GM12865 (cell line): ENCODE results near the gene MYO1C.

Source experiments
- DNase-seq: peaks from one replicate; pipeline ENCODE4 v3.0.0; 2010; ENCODE audit warnings: low read depth
- H3K4me3 ChIP-seq: 2 replicates; pipeline ENCODE4 v1.5.1; 2011; ENCODE audit warnings: mild to moderate bottlenecking, low read depth, low read length, control low read depth
- TF ChIP-seq, protein P1 (sequence below): IDR thresholded peaks from 2 replicates; pipeline ENCODE4 v1.5.1; 2011; ENCODE audit warnings: low read length, control low read depth, low read depth, inconsistent platforms; ENCODE audit not compliant: insufficient read depth; ENCODE audit errors: missing control alignments

MYO1C gene

DNA sequence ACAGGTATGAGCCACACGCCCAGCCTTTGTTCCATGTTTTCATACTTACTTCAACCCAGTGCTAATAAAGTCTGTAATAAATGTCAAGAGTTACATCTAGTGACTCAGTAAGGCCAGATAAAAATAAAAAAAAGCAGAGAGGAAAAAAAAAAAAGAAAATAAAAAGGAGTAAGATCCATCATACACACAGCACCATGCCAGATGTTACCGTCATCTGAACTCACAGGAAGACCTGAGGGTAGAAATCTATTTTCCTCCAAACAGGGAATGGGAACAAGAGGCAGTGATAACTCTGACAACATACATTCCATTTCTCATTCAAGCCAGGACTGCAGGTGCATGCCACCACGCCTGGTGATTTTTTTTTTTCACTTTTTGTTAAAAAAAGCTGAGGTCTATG is 57.2 kb downstream of the MYO1C start:
- no peak overlapping the region for H3K4me3 ChIP-seq
- no peak for DNase-seq
- TF ChIP-seq, protein P1, sequence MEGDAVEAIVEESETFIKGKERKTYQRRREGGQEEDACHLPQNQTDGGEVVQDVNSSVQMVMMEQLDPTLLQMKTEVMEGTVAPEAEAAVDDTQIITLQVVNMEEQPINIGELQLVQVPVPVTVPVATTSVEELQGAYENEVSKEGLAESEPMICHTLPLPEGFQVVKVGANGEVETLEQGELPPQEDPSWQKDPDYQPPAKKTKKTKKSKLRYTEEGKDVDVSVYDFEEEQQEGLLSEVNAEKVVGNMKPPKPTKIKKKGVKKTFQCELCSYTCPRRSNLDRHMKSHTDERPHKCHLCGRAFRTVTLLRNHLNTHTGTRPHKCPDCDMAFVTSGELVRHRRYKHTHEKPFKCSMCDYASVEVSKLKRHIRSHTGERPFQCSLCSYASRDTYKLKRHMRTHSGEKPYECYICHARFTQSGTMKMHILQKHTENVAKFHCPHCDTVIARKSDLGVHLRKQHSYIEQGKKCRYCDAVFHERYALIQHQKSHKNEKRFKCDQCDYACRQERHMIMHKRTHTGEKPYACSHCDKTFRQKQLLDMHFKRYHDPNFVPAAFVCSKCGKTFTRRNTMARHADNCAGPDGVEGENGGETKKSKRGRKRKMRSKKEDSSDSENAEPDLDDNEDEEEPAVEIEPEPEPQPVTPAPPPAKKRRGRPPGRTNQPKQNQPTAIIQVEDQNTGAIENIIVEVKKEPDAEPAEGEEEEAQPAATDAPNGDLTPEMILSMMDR = no peak

DNA sequence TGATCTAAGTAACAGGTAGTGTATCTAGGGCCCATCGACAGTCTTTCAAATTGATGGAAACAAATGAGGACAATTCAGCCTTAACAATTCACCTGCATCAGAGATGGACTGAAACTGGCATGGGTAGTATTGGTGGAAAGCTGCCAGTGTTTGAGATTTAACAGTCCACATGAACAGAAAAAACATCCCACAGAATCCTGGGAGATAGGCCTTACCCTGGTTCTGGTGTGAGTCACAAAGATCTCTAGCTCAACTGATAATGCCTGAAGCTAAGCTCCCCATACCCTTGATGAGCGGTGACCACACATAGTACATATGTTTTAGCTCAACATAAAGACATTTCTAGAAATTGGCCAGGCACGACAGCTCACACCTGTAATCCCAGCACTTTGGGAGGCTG is 58.3 kb downstream of the MYO1C start:
- TF ChIP-seq, protein P1 = no peak
- no peak for DNase-seq
- no peak overlapping the region for H3K4me3 ChIP-seq

DNA sequence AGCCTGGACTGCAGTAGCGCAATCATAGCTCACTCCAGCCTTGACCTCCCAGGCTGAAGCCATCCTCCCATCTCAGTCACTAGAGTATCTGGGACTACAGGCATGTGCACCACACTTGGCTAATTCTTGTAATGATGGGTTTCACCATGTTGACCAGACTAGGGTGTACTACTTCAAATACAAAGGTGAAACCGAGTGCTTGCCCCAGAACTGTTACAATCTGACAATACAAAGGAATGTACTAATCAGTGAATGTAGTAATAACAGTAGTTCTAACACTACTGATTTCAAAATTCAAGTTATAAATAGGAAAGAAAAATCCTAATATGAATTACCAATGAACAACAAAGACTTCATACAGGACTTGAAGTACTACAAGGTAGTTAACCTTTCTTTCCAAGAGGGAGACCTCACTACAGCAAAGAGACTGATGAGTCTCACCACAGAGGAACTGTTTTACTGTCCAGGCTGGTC is 60.8 kb downstream of the MYO1C start:
- H3K4me3 ChIP-seq = no peak overlapping the region
- TF ChIP-seq, protein P1 = no peak
- DNase-seq = peak; percentile 87

DNA sequence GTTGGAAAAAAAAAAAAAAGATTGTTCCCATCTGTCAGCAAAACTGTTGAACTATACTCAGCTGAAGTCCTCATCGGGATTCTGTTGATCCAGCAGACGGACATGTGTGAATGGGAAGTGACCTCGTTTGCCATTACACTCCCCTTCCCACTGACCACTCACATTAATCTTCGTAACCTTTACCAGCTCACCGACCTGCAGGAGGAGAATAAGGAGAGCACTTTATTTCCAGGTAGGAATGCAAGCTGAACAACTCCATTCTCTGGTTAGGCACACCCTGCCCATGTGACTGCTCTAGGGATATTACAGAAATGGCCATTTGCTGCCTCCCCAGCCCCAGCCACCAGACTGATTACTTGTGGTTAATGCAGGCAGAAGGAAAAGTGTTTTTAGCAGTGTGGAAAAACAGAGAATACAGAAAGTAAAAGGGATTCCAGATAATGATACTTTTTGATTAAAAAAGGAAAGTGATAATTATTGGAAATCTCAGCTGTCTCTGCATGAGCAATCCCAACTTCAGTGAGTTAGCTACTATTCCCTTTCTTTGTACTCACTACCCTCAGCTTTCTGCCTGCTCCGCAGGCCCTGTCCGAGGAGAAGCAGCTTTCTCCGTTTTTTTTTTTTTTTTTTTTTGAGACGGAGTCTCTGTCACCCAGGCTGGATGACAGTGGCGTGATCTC is 68.9 kb downstream of the MYO1C start:
- no peak overlapping the region for H3K4me3 ChIP-seq
- DNase-seq = no peak
- TF ChIP-seq, protein P1 = no peak

DNA sequence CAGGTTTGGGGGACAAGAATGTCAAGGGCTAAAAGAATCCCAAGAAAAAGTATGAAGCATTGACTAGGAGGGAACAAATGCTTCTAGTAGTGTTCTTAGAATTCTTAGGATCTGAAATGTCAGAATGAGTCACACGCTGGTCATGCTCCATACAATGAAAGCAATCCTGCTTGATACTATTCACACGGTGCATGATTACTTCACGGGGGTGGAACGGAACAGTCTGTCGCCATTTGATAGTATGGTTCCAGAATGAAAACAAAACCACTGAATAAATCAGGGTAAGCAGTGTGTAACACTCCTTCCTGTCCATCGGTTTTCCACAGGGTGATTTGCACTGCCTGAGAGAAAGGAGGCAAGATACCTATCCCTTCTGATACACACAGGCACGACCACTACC is 69.6 kb downstream of the MYO1C start:
- no peak for DNase-seq
- H3K4me3 ChIP-seq = no peak overlapping the region
- TF ChIP-seq, protein P1 = no peak

DNA sequence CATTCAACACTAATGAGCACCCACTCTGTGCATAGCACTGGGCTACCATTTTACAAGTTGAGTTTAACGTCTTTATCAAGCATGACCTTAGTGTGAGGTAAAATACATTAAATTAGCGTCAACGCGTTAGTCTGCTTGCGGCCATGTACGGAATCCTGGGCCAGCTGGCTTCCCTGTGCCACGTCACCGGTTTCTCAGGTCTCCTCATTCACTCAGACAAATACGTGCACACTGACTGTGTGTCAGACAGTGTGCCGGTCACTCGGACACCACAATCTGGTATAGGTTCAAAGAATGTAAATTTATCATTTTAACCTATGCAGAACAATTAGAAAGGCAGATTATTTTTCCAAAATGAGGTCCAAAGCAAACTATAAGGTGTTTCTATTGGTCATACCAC is 71.0 kb downstream of the MYO1C start:
- H3K4me3 ChIP-seq = no peak overlapping the region
- DNase-seq = no peak
- TF ChIP-seq, protein P1 = no peak

DNA sequence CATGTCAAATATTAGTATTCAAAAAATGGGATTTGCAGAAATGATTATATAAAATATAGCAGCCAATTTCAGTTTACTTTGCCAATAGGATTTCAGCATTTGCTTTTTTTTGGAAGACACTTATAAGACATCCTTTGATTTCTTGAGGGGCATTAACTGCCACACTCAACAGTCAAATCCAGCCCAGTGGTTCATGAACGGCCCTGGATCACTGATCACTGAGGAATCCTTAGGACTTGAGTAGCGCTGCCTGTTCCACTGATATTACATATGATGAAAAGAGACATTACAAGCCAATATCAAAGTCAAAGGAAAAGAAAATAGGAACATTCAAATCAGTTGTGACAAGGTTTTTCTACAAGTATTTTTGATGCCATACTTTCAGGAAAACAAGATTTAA is 71.5 kb downstream of the MYO1C start:
- DNase-seq = no peak
- TF ChIP-seq, protein P1 = no peak
- no peak overlapping the region for H3K4me3 ChIP-seq
